Fibroblast of lung (primary cell): Measurements from ENCODE around the gene MMP14.

Source experiments
- CTCF ChIP-seq, 2 donors: IDR thresholded peaks in 1 of 2; conservative IDR thresholded peaks in 1 of 2; 1 replicate in 1 of 2; 2 replicates in 1 of 2; pipeline ENCODE4 v1.5.1; 2011 to 2012; ENCODE audit warnings: low read length in 2 of 2, control low read depth in 1 of 2, inconsistent platforms in 1 of 2, low read depth in 1 of 2, mild to moderate bottlenecking in 1 of 2
- EZH2 ChIP-seq: IDR thresholded peaks from 2 replicates; pipeline ENCODE4 v1.5.1; 2012; ENCODE audit warnings: low read length, control low read depth, mild to moderate bottlenecking; ENCODE audit errors: missing control alignments

GRCh38 chr14:22871224-22872032 lies 35.0 kb downstream of the MMP14 start, which contains the start of gene LRP10:
- TF ChIP-seq CTCF (conservative IDR thresholded peaks at IDR 0.05 in 1 of 2, IDR thresholded peaks at IDR 0.05 in 1 of 2; ENCODE audit: low read depth in 1 of 2, low read length in 2 of 2), result no peak
- no peak for TF ChIP-seq EZH2
